DND-41 (cell line): Measurements from ENCODE around the gene BMPER.
A peak's percentile ranks its signal among the peaks of the same experiment; 100 is the strongest.

ENCODE experiments used
- ATAC-seq: fragments of 200-7000 bp; cut with Tn5 transposase; 3 replicates; pipeline ENCODE4 v1.9.1; 2021; ENCODE audit warnings: low read depth; ENCODE audit not compliant: insufficient read depth
- DNase-seq: peaks from one replicate; pipeline ENCODE4 v3.0.0-alpha.2; 2020
- H2AFZ ChIP-seq: 2 replicates; pipeline ENCODE4 v1.6.0; 2012; ENCODE audit warnings: low read depth, low read length
- H3K27ac ChIP-seq: 2 replicates; pipeline ENCODE4 v1.5.1; 2012; ENCODE audit warnings: low read length, inconsistent platforms
- H3K27me3 ChIP-seq: fragments of 200-600 bp; sonication (generic); 2 replicates; pipeline ENCODE4 v1.6.0; 2012; ENCODE audit warnings: low read length, mild to moderate bottlenecking, inconsistent platforms; ENCODE audit not compliant: insufficient read depth, poor library complexity
- H3K36me3 ChIP-seq: 2 replicates; pipeline ENCODE4 v1.5.1; 2012; ENCODE audit warnings: low read length, inconsistent platforms; ENCODE audit not compliant: insufficient read depth
- H3K4me1 ChIP-seq: 2 replicates; pipeline ENCODE4 v1.5.1; 2012; ENCODE audit warnings: mild to moderate bottlenecking, low read length; ENCODE audit not compliant: insufficient read depth
- H3K4me2 ChIP-seq: 2 replicates; pipeline ENCODE4 v1.6.0; 2012; ENCODE audit warnings: mild to moderate bottlenecking, moderate library complexity, low read length, inconsistent platforms; ENCODE audit not compliant: insufficient read depth
- H3K4me3 ChIP-seq, 2 experiments: fragments of 200-600 bp in 1 of 2; shearing (Covaris generic) in 1 of 2; 2 replicates each; pipeline ENCODE4 v1.5.1; 2012 to 2016; ENCODE audit warnings: inconsistent platforms in 2 of 2, low read length in 2 of 2, mild to moderate bottlenecking in 2 of 2, low read depth in 1 of 2, moderate library complexity in 1 of 2
- H3K79me2 ChIP-seq: 2 replicates; pipeline ENCODE4 v1.6.0; 2012; ENCODE audit warnings: low read length, inconsistent platforms; ENCODE audit not compliant: insufficient read depth
- H3K9ac ChIP-seq: 2 replicates; pipeline ENCODE4 v1.6.0; 2012; ENCODE audit warnings: low read depth, mild to moderate bottlenecking, inconsistent platforms, low read length, moderate library complexity
- H3K9me3 ChIP-seq: 2 replicates; pipeline ENCODE4 v1.5.1; 2012; ENCODE audit warnings: low read length, moderate library complexity, mild to moderate bottlenecking, inconsistent platforms; ENCODE audit not compliant: insufficient read depth, severe bottlenecking
- H4K20me1 ChIP-seq: 2 replicates; pipeline ENCODE4 v1.6.0; 2012; ENCODE audit warnings: low read length; ENCODE audit not compliant: insufficient read depth
- CTCF ChIP-seq: IDR thresholded peaks from 2 replicates; pipeline ENCODE4 v1.5.1; 2012; ENCODE audit warnings: borderline replicate concordance, low read length, moderate library complexity, mild to moderate bottlenecking; ENCODE audit not compliant: poor library complexity, severe bottlenecking; ENCODE audit errors: extremely low read depth
- EZH2 ChIP-seq: IDR thresholded peaks from 3 replicates; pipeline ENCODE4 v1.6.1; 2012; ENCODE audit warnings: borderline replicate concordance, low read depth, mild to moderate bottlenecking, moderate library complexity, low read length, inconsistent platforms; ENCODE audit not compliant: severe bottlenecking

BMPER gene

DNA sequence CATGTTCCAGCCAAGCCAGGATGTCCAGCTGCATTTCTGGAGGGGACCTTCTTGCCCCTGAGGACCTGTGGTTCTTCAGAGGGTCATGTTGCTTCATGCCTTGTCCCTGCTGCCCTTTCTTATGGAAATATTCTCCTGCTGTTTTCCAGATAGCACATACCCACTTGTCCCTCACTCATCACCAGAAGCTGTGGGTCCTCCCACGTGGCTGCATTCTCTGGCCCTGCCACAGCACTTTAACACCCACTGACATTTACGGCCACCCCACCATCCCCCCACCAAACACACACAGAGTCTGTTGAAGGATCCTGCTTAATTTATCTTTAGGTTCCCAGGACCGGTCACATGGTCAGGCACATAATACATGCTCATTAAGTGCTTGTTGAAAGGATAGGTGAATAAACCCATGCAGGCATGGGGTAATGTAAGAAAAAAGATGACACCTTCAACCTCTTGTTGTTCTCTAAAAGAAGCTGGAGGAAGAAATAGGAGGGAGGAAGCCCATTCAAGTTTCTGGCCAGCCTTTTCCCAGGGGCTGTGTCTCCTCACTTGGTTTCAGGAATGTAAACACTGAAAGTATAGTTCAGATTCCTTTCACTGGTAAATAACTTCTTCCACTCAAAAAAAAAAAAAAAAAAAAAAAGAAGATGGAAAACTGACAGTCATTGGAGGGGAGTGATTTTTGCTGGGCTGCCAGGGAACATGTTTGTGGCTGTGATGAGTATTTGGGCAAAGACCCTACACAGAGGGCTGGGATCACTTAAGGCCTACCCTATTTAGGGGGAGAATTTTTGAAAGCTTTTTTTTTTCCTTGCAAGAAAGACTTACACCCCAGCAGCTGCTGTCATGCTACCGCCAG lies 19.8 kb upstream of the BMPER start:
- ATAC-seq = no peak
- H2AFZ ChIP-seq = no peak overlapping the region
- H4K20me1 ChIP-seq = no peaks in the 10 kb centered on the region
- H3K9ac ChIP-seq = no peak overlapping the region
- H3K79me2 ChIP-seq = no peaks in the 10 kb centered on the region
- H3K27ac ChIP-seq = no peak overlapping the region
- DNase-seq = no peak
- H3K4me1 ChIP-seq = no peaks in the 10 kb centered on the region
- no peaks in the 10 kb centered on the region for H3K9me3 ChIP-seq
- no peak overlapping the region for H3K4me2 ChIP-seq
- H3K27me3 ChIP-seq = no peaks in the 10 kb centered on the region
- no peak for TF ChIP-seq CTCF
- no peak for TF ChIP-seq EZH2
- no peak overlapping the region for H3K4me3 ChIP-seq
- H3K36me3 ChIP-seq = no peaks in the 10 kb centered on the region

DNA sequence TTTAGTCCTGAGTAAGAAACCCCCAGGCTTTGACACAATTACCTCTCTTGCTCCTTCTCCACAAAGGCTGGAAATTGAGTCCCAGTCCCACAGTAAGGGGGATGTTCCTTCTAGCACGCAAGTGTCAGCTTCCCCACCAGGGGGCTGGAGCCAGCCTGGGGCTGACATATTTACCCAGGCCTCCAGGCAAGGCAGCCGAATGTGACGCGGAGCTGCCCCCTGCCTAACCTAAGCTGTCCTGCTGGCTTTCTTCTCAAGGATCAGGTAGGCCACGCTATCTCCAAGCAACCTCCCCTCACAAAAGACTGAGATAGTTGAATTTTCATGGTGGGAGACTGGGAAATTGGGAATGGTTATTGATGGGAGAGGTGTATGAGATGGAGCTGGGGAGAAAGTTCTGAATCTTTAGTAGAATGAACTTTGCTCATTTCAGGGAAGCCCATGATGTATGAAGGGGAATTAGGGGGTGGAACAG lies 19.2 kb upstream of the BMPER start:
- Histone ChIP-seq H4K20me1 (no peaks in the 10 kb centered on the region), H3K27ac (no peak overlapping the region), H3K4me2 (no peak overlapping the region), H3K4me1 (no peaks in the 10 kb centered on the region), H2AFZ (no peak overlapping the region), H3K9me3 (no peaks in the 10 kb centered on the region), H3K27me3 (peaks cover 4% of the 10 kb centered on the region), H3K4me3 (no peak overlapping the region), H3K36me3 (no peaks in the 10 kb centered on the region), H3K79me2 (no peaks in the 10 kb centered on the region), H3K9ac (no peak overlapping the region)
- ATAC-seq = no peak; the same call in 2 of the 3 replicates
- TF ChIP-seq CTCF (peak; percentile 25), EZH2 (no peak)
- peak; percentile 8 for DNase-seq

DNA sequence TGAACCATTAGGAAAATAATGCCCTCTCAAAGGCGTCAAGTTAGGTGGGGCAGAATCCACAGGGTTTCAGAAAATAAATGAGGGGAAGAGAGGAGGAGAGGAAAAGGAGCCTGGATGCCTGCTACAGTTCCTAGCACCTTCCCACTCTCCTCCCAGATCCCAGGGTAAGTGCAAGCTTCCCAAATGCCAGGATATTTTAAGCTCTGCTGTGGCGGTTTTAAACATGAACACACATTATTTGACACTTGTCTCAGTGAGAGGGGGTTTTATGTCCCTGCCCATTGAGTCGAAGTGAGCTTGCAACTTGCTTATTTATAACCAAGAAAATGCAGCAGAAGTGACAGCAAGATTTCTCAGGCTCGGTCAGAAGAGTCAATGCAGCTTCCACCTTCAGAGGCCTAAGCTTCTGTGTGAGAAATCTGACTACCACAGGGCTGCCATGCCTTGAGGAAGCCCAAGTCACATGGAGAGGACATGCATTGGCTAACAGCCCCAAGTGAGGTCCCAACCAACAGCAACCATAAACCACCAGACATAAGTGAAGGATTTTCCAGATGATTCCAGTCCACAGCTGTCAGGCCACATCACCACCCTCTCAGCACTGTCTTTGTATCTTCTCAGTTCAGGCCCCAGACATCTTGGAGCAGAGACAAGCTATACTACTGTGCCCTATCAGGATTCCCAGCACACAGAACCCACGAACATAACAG lies 17.9 kb upstream of the BMPER start:
- Histone ChIP-seq H2AFZ (no peak overlapping the region), H3K27me3 (peaks cover 4% of the 10 kb centered on the region)
- ATAC-seq = no peak

More for the DNA sequence above, 17.9 kb upstream of the BMPER start:
- Histone ChIP-seq H3K9ac (no peak overlapping the region), H3K9me3 (no peaks in the 10 kb centered on the region), H3K4me3 (no peak overlapping the region), H3K79me2 (no peaks in the 10 kb centered on the region), H3K27ac (no peak overlapping the region), H3K4me1 (no peaks in the 10 kb centered on the region), H3K36me3 (no peaks in the 10 kb centered on the region), H4K20me1 (no peaks in the 10 kb centered on the region), H3K4me2 (no peak overlapping the region)
- TF ChIP-seq CTCF (no peak), EZH2 (no peak)
- DNase-seq = no peak
